Ovary (tissue), 9 donors: ENCODE results near the gene NELL1. TPM values are rescaled to one million over a fixed set of nuclear protein-coding genes. Genes with fewer than 3 reads are reported as not detected.

ENCODE experiments used
- DNase-seq, 5 donors: peaks; one replicate each; pipeline ENCODE4 v3.0.0-alpha.2; 2019 to 2020
- H3K27ac ChIP-seq, 2 donors: fragments of 200-600 bp; one replicate each; pipeline versions ENCODE4 v1.5.1 to v1.8.0; 2019 to 2022
- H3K27me3 ChIP-seq: fragments of 200-600 bp; one replicate; pipeline ENCODE4 v1.8.0; 2022
- H3K36me3 ChIP-seq: fragments of 200-600 bp; sonication (generic); one replicate; pipeline ENCODE4 v1.5.1; 2019
- H3K4me1 ChIP-seq: one replicate; pipeline ENCODE4 v1.8.1; 2013; ENCODE audit warnings: mild to moderate bottlenecking, moderate library complexity; ENCODE audit not compliant: insufficient read depth
- H3K4me3 ChIP-seq: fragments of 200-600 bp; sonication (generic); one replicate; pipeline ENCODE4 v1.5.1; 2017
- H3K9me3 ChIP-seq, 2 donors: fragments of 200-600 bp in 1 of 2; sonication (generic) in 1 of 2; one replicate each; pipeline versions ENCODE4 v1.5.1 to v1.8.1; 2013 to 2019; ENCODE audit warnings: mild to moderate bottlenecking in 1 of 2, moderate library complexity in 1 of 2
- EP300 ChIP-seq: sonication (generic); formaldehyde crosslinking; IDR thresholded peaks from one replicate; pipeline ENCODE4 v1.6.1; 2017; ENCODE audit warnings: antibody characterized with exemption
- POLR2A ChIP-seq: fragments of 450-650 bp; IDR thresholded peaks from one replicate; pipeline ENCODE4 v1.6.1; 2017; ENCODE audit warnings: antibody characterized with exemption, mild to moderate bottlenecking, moderate library complexity
- WGBS, 3 donors: extraction: QIAGEN DNeasy Blood & Tissue Kit in 1 of 3; methylation state at CpG; one replicate each; pipeline versions ENCODE4 v1.1.5 to v1.1.7; 2013 to 2017; 5-methylcytosine and 5-hydroxymethylcytosine counted together
- intact Hi-C, 4 donors: fragments of 100-400 bp; cut with DNase I; formaldehyde crosslinking; loops; one replicate each; pipeline versions ENCODE4 v1.11.0 to v1.15.1; 2022 to 2023
- polyA plus RNA-seq, 2 donors: library from polyadenylated mRNA; stranded (reverse); fragments of 200-250 nt in 1 of 2; fragments of 350-450 nt in 1 of 2; fragmentation: Illumina TruSeq in 1 of 2; extraction: RNeasy Lipid Tissue Mini Kit (QIAGEN cat#74804) in 1 of 2; gene quantifications; one replicate each; pipeline ENCODE4 v1.2.3, GENCODE V29; 2013 to 2014
- total RNA-seq, 7 donors: library from RNA; depleted of rRNA in 2 of 7; stranded (reverse); fragments of >200 nt in 2 of 7; fragmentation: NEBNext Ultra II Directional in 3 of 7; extraction: Animal tissue kit (Norgen Biotek cat#: 25700) in 3 of 7; gene quantifications; one replicate each; pipeline versions ENCODE4 v1.1.0 to v1.2.4, GENCODE V29; 2016 to 2023
- TF ChIP-seq, protein P1 (sequence below), 3 donors: fragments of 450-650 bp in 2 of 3; fragments of 200-600 bp in 1 of 3; IDR thresholded peaks; one replicate each; pipeline versions ENCODE4 v1.5.1 to v1.8.0; 2016 to 2022; ENCODE audit warnings: antibody characterized with exemption in 3 of 3, mild to moderate bottlenecking in 1 of 3
- donor health status: DM: no; HTN: no; CAD: no; lungs with moderate emphysema.
- donor health status: DM: no; HTN: no; CAD: no.
- donor health status: Bipolar disorder and iron deficiency.
- donor health status: DM: yes; HTN: yes; CAD: no.
- donor health status: DM: no; HTN: no; CAD: no.
- donor health status: DM: yes; HTN: yes; CAD: no.

NELL1 gene
- total and polyA plus RNA-seq, 9 donors: 0.21 to 0.43 (median 0.36) TPM; not detected in 5

- Histone ChIP-seq H3K27me3 (no peaks in the 10 kb centered on the region), H3K36me3 (no peaks in the 10 kb centered on the region), H3K27ac (no peak overlapping the region), H3K9me3 (no peaks in the 10 kb centered on the region), H3K4me1 (no peaks in the 10 kb centered on the region), H3K4me3 (no peak overlapping the region)
- WGBS, 3 donors: 70 to 79% (median 78%) methylated on average over 5 of the region's 5 CpGs
- intact Hi-C loops: no loop called here
- no peak for DNase-seq
- TF ChIP-seq POLR2A (no peak), EP300 (no peak)
- TF ChIP-seq, protein P1, sequence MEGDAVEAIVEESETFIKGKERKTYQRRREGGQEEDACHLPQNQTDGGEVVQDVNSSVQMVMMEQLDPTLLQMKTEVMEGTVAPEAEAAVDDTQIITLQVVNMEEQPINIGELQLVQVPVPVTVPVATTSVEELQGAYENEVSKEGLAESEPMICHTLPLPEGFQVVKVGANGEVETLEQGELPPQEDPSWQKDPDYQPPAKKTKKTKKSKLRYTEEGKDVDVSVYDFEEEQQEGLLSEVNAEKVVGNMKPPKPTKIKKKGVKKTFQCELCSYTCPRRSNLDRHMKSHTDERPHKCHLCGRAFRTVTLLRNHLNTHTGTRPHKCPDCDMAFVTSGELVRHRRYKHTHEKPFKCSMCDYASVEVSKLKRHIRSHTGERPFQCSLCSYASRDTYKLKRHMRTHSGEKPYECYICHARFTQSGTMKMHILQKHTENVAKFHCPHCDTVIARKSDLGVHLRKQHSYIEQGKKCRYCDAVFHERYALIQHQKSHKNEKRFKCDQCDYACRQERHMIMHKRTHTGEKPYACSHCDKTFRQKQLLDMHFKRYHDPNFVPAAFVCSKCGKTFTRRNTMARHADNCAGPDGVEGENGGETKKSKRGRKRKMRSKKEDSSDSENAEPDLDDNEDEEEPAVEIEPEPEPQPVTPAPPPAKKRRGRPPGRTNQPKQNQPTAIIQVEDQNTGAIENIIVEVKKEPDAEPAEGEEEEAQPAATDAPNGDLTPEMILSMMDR (IDR thresholded peaks at IDR 0.05): no peak
Measured at GRCh38 chr11:21541187-21541751, 871.9 kb downstream of the NELL1 start.

- H3K27me3 ChIP-seq: no peaks in the 10 kb centered on the region
- no peak overlapping the region for H3K4me3 ChIP-seq
- H3K9me3 ChIP-seq: no peaks in the 10 kb centered on the region
- H3K36me3 ChIP-seq: no peaks in the 10 kb centered on the region
- intact Hi-C loops: no loop called here
- no peak for DNase-seq
- no peaks in the 10 kb centered on the region for H3K4me1 ChIP-seq
- TF ChIP-seq POLR2A: no peak
- TF ChIP-seq, protein P1 (IDR thresholded peaks at IDR 0.05): no peak
- no peak for TF ChIP-seq EP300
- H3K27ac ChIP-seq: no peak overlapping the region
Measured at GRCh38 chr11:21543901-21544300, 874.5 kb downstream of the NELL1 start.

GRCh38 chr11:21545699-21546098 is 876.3 kb downstream of the NELL1 start:
- no peak for DNase-seq
- TF ChIP-seq POLR2A: no peak
- TF ChIP-seq EP300: no peak
- TF ChIP-seq, protein P1 (IDR thresholded peaks at IDR 0.05): no peak
- 29 to 86% (median 61%) methylated on average over 1 of the region's 1 CpG for WGBS, 3 donors
- H3K4me3 ChIP-seq: no peak overlapping the region
- no peaks in the 10 kb centered on the region for H3K4me1 ChIP-seq
- no peaks in the 10 kb centered on the region for H3K36me3 ChIP-seq
- intact Hi-C loops: no loop called here
- no peaks in the 10 kb centered on the region for H3K27me3 ChIP-seq
- no peaks in the 10 kb centered on the region for H3K9me3 ChIP-seq
- no peak overlapping the region for H3K27ac ChIP-seq

DNA sequence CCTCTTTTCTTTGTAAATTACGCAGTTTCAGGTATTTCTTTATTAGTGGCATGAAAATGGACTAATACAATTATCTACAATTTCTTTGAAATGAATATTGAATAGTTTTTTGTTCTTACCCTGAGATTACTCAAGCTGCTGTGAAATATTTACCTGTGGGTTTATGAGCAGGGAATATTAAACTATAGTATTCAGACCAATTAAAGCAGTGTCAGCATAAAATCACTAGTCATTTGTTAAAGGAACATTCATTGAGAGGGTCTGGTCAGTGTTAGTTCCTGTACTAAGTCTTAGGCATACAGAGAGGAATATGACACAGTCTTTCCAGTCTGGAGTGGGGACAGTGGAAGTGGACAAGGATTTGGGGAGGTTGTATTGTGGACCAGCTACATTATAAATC is 877.3 kb downstream of the NELL1 start:
- intact Hi-C loops: no loop called here
- WGBS, 3 donors: 39 to 77% (median 56%) methylated on average over 1 of the region's 1 CpG
- H3K4me3 ChIP-seq: no peak overlapping the region
- no peaks in the 10 kb centered on the region for H3K27me3 ChIP-seq
- H3K9me3 ChIP-seq: no peaks in the 10 kb centered on the region
- no peaks in the 10 kb centered on the region for H3K4me1 ChIP-seq
- no peaks in the 10 kb centered on the region for H3K36me3 ChIP-seq
- no peak overlapping the region for H3K27ac ChIP-seq
- TF ChIP-seq, protein P1 (IDR thresholded peaks at IDR 0.05): no peak
- no peak for TF ChIP-seq POLR2A
- DNase-seq: no peak
